ENCODE measurements around the gene SLIT1. TPM values are rescaled to one million over a fixed set of nuclear protein-coding genes. Genes with fewer than 3 reads are reported as not detected.

The SLIT1 gene
- total RNA-seq, 2 donors from 2014 or later, result 0.14 to 0.35 TPM

DNA sequence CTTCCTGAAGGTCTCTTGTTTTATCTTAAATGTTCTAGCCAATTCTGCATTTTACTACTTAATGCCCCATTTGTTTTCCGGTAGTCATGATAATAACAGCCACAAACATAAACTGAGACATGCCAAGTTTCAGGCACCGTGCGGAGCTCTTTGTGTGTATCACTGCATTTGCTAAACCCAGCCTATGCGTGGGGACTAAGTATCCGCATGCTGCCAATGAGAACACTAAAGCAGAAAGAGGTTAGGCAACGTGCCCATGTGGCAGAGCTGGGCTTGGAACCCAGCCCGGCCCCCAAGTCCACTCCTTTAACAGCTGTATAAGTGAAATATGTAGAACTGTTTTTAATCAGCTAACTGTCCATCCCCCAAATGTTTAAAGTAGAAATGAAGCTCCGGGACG lies 54.1 kb downstream of the SLIT1 start:
- Histone ChIP-seq H3K36me3 (no peaks in the 10 kb centered on the region), H3K27me3 (replicated peaks; ENCODE audit: insufficient read depth) (no peaks in the 10 kb centered on the region), H3K4me3 (no peak overlapping the region), H3K27ac (no peak overlapping the region), H3K4me1 (ENCODE audit: control insufficient read depth in 1 of 2, low read depth in 2 of 2) (no peaks in the 10 kb centered on the region), H3K9me3 (no peaks in the 10 kb centered on the region)
- ATAC-seq (ENCODE audit: insufficient number of reproducible peaks, low FRiP score, low read depth) (no peak), DNase-seq (ENCODE audit: low spot score) (no peak)
- TF ChIP-seq CTCF (IDR thresholded peaks at IDR 0.05), result no peak

DNA sequence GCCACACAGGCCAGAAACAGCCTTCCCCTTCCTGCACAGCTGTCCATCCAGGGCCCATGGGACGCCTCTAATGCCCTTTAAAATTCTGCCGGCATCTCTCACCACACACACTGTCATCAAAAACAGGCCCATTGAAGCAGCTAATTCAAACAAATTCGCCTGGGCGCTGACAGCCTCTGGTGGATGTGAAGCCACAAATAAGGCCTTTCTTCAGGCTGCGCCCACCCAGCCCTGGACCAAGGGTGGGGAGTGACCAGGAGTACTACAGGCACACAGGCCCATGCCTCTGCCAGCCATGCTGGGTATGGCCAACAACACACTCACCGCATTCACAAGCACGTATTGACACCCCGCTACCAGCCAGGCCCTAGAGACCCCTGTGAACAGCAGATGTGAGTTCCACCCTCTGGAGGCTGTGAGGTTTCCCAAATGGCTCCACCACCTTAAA lies 54.6 kb downstream of the SLIT1 start:
- H3K4me1 ChIP-seq (ENCODE audit: control insufficient read depth in 1 of 2, low read depth in 2 of 2), result no peaks in the 10 kb centered on the region
- DNase-seq (ENCODE audit: low spot score) (no peak), ATAC-seq (ENCODE audit: insufficient number of reproducible peaks, low FRiP score, low read depth) (no peak)
- H3K4me3 ChIP-seq, result no peak overlapping the region
- H3K36me3 ChIP-seq, result no peaks in the 10 kb centered on the region
- no peak for TF ChIP-seq CTCF (IDR thresholded peaks at IDR 0.05)
- no peak overlapping the region for H3K27ac ChIP-seq
- H3K9me3 ChIP-seq, result no peaks in the 10 kb centered on the region
- no peaks in the 10 kb centered on the region for H3K27me3 ChIP-seq (replicated peaks; ENCODE audit: insufficient read depth)

- ATAC-seq (ENCODE audit: insufficient number of reproducible peaks, low FRiP score, low read depth), result no peak
- H3K9me3 ChIP-seq, result no peaks in the 10 kb centered on the region
Observed at GRCh38 chr10:97129666-97130065, 56.1 kb downstream of the SLIT1 start.

DNA sequence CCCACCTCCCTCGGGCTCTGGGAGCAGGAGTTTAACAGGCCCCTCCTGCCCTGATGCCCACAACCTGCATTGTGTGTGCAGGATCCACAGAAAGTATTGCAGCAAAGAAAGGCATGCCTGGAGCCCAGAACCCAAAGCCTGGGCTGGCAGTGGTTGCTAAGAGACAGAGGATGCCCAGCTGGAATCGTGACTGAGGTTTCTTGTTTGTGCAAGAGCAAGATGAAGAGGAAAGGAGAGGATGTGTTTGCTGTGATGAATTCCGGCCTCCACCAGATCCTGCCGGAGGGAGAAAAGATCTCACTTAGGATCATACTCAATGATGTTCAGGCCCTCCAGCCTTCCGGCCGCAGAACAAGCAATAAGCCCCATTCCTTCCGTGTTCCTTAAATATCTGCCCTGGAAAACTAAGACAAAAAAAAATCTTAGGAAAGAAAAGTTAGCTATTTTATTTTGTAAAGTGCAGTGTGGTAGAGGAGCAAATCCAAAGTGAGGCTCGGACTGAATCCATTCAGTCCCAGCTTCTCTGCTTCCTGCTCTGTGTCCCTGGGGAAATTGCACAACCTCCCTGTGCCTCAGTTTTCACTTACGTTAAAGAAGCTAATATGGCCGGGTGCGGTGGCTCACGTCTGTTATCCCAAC lies 57.1 kb downstream of the SLIT1 start:
- Histone ChIP-seq H3K27ac (no peak overlapping the region), H3K36me3 (no peaks in the 10 kb centered on the region), H3K27me3 (replicated peaks; ENCODE audit: insufficient read depth) (no peaks in the 10 kb centered on the region), H3K9me3 (no peaks in the 10 kb centered on the region), H3K4me1 (ENCODE audit: control insufficient read depth in 1 of 2, low read depth in 2 of 2) (no peaks in the 10 kb centered on the region), H3K4me3 (no peak overlapping the region)
- no peak for ATAC-seq (ENCODE audit: insufficient number of reproducible peaks, low FRiP score, low read depth)
- no peak for TF ChIP-seq CTCF (IDR thresholded peaks at IDR 0.05)
- DNase-seq (ENCODE audit: low spot score), result no peak

More at GRCh38 chr10:97129666-97130065, 56.1 kb downstream of the SLIT1 start:
- no peak for DNase-seq (ENCODE audit: low spot score)
- Histone ChIP-seq H3K27ac (no peak overlapping the region), H3K36me3 (no peaks in the 10 kb centered on the region), H3K4me3 (no peak overlapping the region), H3K4me1 (ENCODE audit: control insufficient read depth in 1 of 2, low read depth in 2 of 2) (no peaks in the 10 kb centered on the region), H3K27me3 (replicated peaks; ENCODE audit: insufficient read depth) (no peaks in the 10 kb centered on the region)
- TF ChIP-seq CTCF (IDR thresholded peaks at IDR 0.05), result no peak

- H3K4me3 ChIP-seq, result no peak overlapping the region
- no peaks in the 10 kb centered on the region for H3K27me3 ChIP-seq (replicated peaks; ENCODE audit: insufficient read depth)
- DNase-seq (ENCODE audit: low spot score) (no peak), ATAC-seq (ENCODE audit: insufficient number of reproducible peaks, low FRiP score, low read depth) (no peak)
- no peaks in the 10 kb centered on the region for H3K4me1 ChIP-seq (ENCODE audit: control insufficient read depth in 1 of 2, low read depth in 2 of 2)
- H3K27ac ChIP-seq, result no peak overlapping the region
- H3K9me3 ChIP-seq, result no peaks in the 10 kb centered on the region
- TF ChIP-seq CTCF (IDR thresholded peaks at IDR 0.05), result no peak
- H3K36me3 ChIP-seq, result no peaks in the 10 kb centered on the region
Observed at GRCh38 chr10:97128039-97128492, 57.7 kb downstream of the SLIT1 start.
